Stimulated activated CD8-positive, alpha-beta memory T cell treated with anti-CD3 and anti-CD28 coated beads, Interleukin-15, amount 100 ng/mL, for 24 hours (primary cell): ENCODE results near the gene RUNX1.

ENCODE experiments used
- DNase-seq: peaks from one replicate; pipeline ENCODE4 v3.0.0-alpha.2; 2020; ENCODE audit warnings: low read depth

RUNX1 gene

DNA sequence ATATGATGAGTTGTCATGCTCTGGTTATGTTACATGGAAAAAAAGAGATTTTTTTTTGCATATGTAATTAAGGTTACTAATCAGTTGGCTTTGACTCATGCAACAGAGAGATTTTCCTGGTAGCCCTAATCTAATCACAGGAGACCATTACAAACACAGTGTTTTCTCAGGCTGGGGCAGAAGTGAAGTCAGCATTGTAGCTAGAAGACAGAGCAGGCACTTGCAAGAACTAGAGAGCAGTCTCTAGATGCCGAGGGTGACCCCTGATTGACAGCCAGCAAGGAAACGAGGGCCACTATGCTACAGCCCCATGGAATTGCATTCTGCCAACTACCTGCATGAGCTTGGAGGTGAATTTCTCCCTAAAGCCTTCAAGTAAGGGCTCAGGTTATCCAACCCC, 151.3 kb downstream of the RUNX1 start:
- no peak for DNase-seq

- no peak for DNase-seq
Measured at GRCh38 chr21:34894401-34894800, 154.7 kb downstream of the RUNX1 start.

- no peak for DNase-seq
Measured at GRCh38 chr21:34892209-34892608, 156.9 kb downstream of the RUNX1 start.

DNA sequence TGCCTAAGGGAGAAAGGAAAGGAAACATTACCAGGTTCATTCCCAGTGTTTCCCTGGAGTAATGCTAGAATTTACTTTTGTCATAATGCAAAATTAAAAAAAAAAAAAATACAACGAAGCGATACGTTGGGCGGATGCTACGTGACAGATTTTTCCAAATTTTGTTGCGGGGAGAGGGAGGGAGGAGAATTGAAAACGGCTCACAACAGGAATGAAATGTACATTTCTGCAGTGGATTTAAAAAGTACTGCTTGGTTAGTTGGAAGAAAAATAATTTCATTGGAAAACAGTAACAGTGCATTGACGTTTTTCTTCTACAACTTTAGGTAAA, 157.5 kb downstream of the RUNX1 start:
- no peak for DNase-seq

GRCh38 chr21:34890724-34891612, 158.1 kb downstream of the RUNX1 start:
- DNase-seq, result no peak

DNA sequence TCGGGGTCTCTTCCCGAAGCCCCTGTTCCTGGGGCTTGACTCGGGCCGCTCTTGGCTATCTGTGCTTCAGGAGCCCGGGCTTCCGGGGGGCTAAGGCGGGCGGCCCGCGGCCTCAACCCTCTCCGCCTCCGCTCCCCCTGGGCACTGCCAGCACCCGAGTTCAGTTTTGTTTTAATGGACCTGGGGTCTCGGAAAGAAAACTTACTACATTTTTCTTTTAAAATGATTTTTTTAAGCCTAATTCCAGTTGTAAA, 158.7 kb downstream of the RUNX1 start:
- no peak for DNase-seq

- peak; percentile 63 for DNase-seq
Measured at GRCh38 chr21:34889676-34890469, 159.2 kb downstream of the RUNX1 start.

GRCh38 chr21:34889320-34889675, 159.8 kb downstream of the RUNX1 start:
- peak; percentile 52 for DNase-seq

DNA sequence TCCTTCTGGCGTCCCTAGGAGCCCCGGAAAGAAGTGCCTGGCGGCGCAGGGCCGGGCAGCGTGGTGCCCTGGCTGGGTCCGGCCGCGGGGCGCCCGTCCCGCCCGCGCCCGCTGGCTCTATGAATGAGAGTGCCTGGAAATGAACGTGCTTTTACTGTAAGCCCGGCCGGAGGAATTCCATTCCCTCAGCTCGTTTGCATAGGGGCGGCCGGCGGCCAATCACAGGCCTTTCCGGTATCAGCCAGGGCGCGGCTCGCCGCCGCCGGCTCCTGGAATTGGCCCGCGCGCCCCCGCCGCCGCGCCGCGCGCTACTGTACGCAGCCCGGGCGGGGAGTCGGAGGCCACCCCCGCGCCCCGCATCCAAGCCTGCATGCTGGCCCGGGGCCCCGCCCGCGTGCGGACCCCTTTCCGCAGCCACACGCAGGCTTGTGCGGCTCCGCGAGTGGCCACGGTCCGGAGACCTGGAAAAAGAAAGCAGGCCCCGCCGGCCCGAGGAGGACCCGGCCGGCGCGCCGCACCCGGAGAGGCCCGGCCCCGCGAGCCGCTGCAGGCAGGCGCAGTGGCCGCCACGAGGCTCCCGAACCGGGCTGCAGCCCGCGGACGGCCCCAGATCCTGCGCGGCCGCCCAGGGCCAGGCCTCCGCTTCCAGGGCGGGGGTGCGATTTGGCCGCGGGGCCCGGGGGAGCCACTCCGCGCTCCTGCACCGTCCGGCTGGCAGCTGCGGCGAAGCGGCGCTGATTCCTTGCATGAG, 160.4 kb downstream of the RUNX1 start:
- peak; percentile 63 for DNase-seq

DNA sequence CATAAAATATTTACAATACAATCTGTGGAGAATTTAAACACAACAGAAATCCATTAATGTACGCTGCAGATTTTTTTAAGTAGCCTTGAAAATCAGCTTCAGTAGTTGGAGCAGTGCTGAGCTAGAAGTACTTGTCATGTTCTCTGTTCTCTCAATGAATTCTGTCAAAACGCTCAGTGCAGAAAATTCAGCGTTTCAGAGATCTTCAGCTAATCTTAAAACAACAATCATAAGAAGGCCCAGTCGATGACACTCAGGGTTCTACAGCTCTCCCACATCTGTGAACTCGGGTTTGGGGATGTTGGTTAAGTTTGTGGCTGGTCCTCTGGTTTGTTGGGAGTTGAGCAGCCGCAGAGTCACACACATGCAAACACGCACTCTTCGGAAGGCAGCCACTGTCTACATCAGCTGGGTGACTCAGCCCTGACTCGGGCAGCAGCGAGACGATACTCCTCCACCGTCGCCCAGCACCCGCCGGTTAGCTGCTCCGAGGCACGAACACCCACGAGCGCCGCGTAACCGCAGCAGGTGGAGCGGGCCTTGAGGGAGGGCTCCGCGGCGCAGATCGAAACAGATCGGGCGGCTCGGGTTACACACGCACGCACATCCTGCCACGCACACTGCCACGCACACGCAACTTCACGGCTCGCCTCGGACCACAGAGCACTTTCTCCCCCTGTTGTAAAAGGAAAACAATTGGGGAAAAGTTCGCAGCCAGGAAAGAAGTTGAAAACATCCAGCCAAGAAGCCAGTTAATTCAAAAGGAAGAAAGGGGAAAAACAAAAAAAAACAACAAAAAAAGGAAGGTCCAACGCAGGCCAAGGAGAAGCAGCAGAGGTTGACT, 161.2 kb downstream of the RUNX1 start:
- DNase-seq, result peak; percentile 63

GRCh38 chr21:34887105-34887442, 162.0 kb downstream of the RUNX1 start:
- DNase-seq, result no peak

DNA sequence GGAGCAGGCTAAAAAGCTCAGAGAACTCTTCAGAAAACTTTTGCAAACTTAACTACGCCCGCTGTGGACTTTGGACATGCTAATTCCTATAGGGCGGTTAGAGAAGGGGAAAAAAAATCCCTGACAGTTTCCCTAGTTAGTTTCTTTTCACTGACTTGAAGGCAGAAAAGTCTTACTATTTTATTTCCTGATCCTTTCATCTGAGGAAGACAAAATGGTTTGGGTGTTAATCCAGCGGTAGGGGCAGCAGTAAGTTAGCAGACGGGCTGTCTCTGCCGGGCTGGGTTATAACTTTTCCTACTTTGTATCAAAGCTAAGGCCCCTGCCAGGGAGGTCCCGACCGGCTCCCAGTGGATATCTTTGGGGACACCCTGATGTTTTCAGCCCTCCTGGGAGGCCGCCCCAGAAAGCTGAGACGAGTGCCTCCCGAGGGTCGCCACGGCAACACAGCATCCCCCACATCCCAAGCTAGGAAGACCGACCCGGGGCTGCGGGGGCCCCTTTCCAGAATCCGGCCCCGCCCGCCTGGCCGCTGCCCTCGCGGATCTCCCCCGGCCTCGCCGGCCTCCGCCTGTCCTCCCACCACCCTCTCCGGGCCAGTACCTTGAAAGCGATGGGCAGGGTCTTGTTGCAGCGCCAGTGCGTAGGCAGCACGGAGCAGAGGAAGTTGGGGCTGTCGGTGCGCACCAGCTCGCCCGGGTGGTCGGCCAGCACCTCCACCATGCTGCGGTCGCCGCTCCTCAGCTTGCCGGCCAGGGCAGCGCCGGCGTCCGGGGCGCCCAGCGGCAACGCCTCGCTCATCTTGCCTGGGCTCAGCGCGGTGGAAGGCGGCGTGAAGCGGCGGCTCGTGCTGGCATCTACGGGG, 162.6 kb downstream of the RUNX1 start:
- no peak for DNase-seq

DNA sequence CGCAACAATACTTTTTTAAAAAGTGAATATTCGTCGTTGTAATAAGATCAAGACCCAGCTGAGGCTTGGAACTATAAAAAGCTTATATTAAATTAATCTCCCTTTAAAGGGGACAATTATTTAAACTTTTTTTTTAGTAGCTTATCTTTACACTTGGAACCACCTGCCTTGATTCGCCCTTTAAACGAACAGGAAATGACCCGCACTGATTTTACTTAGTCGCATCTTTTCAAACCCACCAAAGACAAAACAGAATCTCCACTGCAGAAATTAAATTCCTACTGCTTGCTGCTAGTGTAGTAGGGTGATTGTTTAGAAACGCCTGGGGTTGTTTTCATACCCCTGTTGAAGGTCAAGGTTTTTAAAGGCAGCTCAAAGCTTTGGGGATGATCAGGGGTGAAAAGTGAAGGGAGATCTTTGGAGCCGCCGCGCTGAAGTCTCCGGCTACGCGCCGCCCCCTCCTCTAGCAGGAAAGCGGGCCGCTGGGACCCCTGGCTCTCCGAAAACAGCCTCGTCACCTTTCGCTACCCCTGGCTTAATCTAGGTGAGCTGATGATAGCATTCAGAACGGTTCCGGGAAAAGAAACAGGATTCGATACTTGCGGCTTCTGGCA, 163.4 kb downstream of the RUNX1 start:
- no peak for DNase-seq

GRCh38 chr21:34885125-34885524, 164.0 kb downstream of the RUNX1 start:
- no peak for DNase-seq

DNA sequence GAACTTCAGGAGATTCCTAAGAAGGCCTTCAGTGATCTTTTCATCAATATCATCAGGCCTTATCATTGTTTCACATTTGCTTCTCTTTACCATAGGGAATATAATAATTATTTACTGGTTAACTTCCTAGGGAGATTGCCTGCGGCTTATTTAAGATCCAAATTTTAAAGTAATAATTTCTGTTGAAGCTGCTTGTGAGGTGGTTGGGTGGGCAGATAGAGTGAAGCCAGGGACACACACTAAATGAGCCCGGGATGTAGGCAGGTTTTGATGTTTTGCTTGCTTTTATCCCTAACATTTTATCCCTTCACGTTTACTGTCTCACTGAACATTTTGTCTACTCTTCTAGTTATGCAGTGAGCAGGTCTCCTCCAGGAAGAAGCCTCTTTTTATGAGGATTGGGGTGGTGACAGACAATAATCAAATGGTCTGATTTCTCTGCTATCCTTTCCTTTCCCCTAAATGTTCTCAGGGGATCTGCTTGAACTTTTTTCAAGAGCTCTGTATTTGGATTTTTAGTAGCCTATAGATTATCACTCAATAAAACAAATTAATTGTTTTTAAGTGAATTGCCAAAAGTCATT, 164.7 kb downstream of the RUNX1 start:
- no peak for DNase-seq

- DNase-seq, result no peak
Measured at GRCh38 chr21:34883491-34884271, 165.4 kb downstream of the RUNX1 start.

- no peak for DNase-seq
Measured at GRCh38 chr21:34882719-34883131, 166.4 kb downstream of the RUNX1 start.

DNA sequence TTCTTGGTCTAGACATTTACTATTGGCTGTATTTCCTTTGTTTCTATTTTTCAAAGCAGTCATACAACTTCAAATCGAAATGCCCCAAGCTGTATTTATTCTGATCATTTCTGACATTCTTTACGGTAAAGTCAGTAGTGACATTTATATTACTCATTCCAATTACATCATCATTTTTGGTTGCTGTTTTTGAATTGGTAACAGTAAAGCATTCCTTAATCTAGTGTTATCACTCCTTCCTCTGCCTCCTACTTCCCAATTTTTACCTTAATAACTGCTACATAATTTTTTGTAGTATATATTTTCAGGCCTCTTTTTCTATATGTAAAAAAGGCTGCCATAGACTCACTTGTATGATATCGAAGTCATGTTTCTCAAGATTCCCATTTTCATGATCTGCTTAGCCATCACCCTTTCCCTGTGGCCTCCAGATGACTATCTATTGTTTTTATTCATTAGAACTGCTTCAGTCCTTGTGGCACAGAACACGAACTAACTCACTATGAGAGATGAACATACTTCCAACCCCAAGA, 167.2 kb downstream of the RUNX1 start:
- no peak for DNase-seq

DNA sequence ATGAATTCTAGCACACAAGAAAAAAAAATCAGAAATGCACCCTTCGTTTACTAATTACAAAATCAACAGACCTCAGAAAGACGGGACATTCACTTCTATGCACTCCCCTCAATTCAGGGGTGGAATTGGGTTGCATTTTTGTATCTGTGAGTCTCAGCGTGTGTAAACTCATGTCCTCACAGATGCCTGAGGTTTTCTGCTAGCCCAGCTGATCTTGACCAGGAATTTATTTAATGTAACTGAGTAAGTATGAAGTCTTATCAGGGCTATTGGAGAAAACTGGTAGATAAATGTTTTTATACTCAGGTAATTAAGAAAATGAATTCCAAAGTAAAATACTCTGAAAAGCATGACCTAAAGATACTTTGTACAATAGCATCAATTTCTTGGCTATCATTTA, 167.7 kb downstream of the RUNX1 start:
- DNase-seq, result no peak
